NCI-H1417 (cell line): ENCODE data around the gene PTH1R.
A peak's percentile ranks its signal among the peaks of the same experiment; 100 is the strongest.

Experiments
- DNase-seq, 3 experiments: peaks; one replicate each; lab custom pipeline; 2025; lab: John Stamatoyannopoulos, UW

Gene PTH1R

GRCh38 chr3:46864061-46864881 lies 13.2 kb upstream of the PTH1R start:
- DNase-seq: peak in 1 of 3 experiments; percentile 1

- DNase-seq: no peak
Measured at GRCh38 chr3:46865031-46865507, 12.5 kb upstream of the PTH1R start.

- no peak for DNase-seq
Measured at GRCh38 chr3:46865546-46865945, 12.0 kb upstream of the PTH1R start.

GRCh38 chr3:46866032-46866595 lies 11.4 kb upstream of the PTH1R start:
- peak in 1 of 3 experiments; percentile 8 for DNase-seq

GRCh38 chr3:46866720-46867549 lies 10.6 kb upstream of the PTH1R start:
- DNase-seq: peak; percentile 13 to 44 (median 29)

GRCh38 chr3:46867550-46867898 lies 10.0 kb upstream of the PTH1R start:
- DNase-seq: no peak

GRCh38 chr3:46868287-46868686 lies 9.2 kb upstream of the PTH1R start:
- DNase-seq: no peak

- no peak for DNase-seq
Measured at GRCh38 chr3:46868948-46869347, 8.6 kb upstream of the PTH1R start.

GRCh38 chr3:46869440-46869839 lies 8.1 kb upstream of the PTH1R start:
- DNase-seq: no peak

GRCh38 chr3:46870651-46871050 lies 6.9 kb upstream of the PTH1R start:
- no peak for DNase-seq

- DNase-seq: no peak
Measured at GRCh38 chr3:46871222-46871621, 6.3 kb upstream of the PTH1R start.

- no peak for DNase-seq
Measured at GRCh38 chr3:46873521-46873920, 4.0 kb upstream of the PTH1R start.

GRCh38 chr3:46874430-46874829 lies 3.1 kb upstream of the PTH1R start:
- no peak for DNase-seq

GRCh38 chr3:46875560-46875959 lies 2.0 kb upstream of the PTH1R start:
- DNase-seq: no peak

GRCh38 chr3:46876313-46877300 lies 914 bp upstream of the PTH1R start:
- no peak for DNase-seq

GRCh38 chr3:46878781-46879436 lies 1.4 kb downstream of the PTH1R start:
- DNase-seq: peak in 1 of 3 experiments; percentile 2

- DNase-seq: no peak
Measured at GRCh38 chr3:46880884-46881595, 3.5 kb downstream of the PTH1R start.

GRCh38 chr3:46881596-46882376 lies 4.3 kb downstream of the PTH1R start:
- peak in 2 of 3 experiments; percentile 38 to 41 for DNase-seq

- DNase-seq: peak in 2 of 3 experiments; percentile 38 to 41
Measured at GRCh38 chr3:46882377-46883053, 5.0 kb downstream of the PTH1R start.
